ENCODE data around the gene TMEM14B.
"Not testable (repeated sequence)": the region's sequence is repeated elsewhere in the genome, so short reads cannot be mapped to it uniquely, and the experiment has no call there.

The TMEM14B gene

GRCh38 chr6:10747251-10747972 is at the start of gene TMEM14B:
TSS of gene TMEM14B (plus strand) at chr6:10747805. CDS start at chr6:10749246, 1,441 bp downstream.
- peak; percentile 95 to 98 for DNase-seq

- no peak for DNase-seq
Observed at GRCh38 chr6:10713962-10714361, 33.6 kb upstream of the TMEM14B start.

- no peak for DNase-seq
Observed at GRCh38 chr6:10719296-10719963, 28.2 kb upstream of the TMEM14B start.

GRCh38 chr6:10719964-10720264 is 27.7 kb upstream of the TMEM14B start:
- DNase-seq, result no peak

GRCh38 chr6:10720265-10720959 is 27.2 kb upstream of the TMEM14B start:
- DNase-seq, result no peak

GRCh38 chr6:10720960-10721849 is 26.4 kb upstream of the TMEM14B start:
- DNase-seq, result not testable (repeated sequence)

- no peak for DNase-seq
Observed at GRCh38 chr6:10721850-10722569, 25.6 kb upstream of the TMEM14B start.

GRCh38 chr6:10722570-10722819 is 25.1 kb upstream of the TMEM14B start:
- no peak for DNase-seq

- peak; percentile 93 to 94 for DNase-seq
Observed at GRCh38 chr6:10722820-10723566, 24.6 kb upstream of the TMEM14B start, which contains the start of gene TMEM14C. TSS of gene TMEM14C (plus strand) at chr6:10723070. CDS start at chr6:10724614, 1,544 bp downstream.

GRCh38 chr6:10723567-10723881 is 24.1 kb upstream of the TMEM14B start:
- no peak for DNase-seq

- DNase-seq, result no peak
Observed at GRCh38 chr6:10725044-10725443, 22.6 kb upstream of the TMEM14B start.

- DNase-seq, result no peak
Observed at GRCh38 chr6:10725716-10726115, 21.9 kb upstream of the TMEM14B start.

GRCh38 chr6:10730254-10730653 is 17.4 kb upstream of the TMEM14B start:
- DNase-seq, result no peak

GRCh38 chr6:10733151-10733715 is 14.4 kb upstream of the TMEM14B start:
- DNase-seq, result no peak

- no peak for DNase-seq
Observed at GRCh38 chr6:10733863-10734262, 13.7 kb upstream of the TMEM14B start.

- DNase-seq, result no peak
Observed at GRCh38 chr6:10736731-10737130, 10.9 kb upstream of the TMEM14B start.

GRCh38 chr6:10740061-10740460 is 7.5 kb upstream of the TMEM14B start:
- DNase-seq, result no peak

GRCh38 chr6:10741643-10742042 is 6.0 kb upstream of the TMEM14B start:
- DNase-seq, result not testable (repeated sequence)

- DNase-seq, result no peak
Observed at GRCh38 chr6:10742251-10742650, 5.4 kb upstream of the TMEM14B start.

- no peak for DNase-seq
Observed at GRCh38 chr6:10743515-10743914, 4.1 kb upstream of the TMEM14B start.

- DNase-seq, result no peak
Observed at GRCh38 chr6:10745116-10745515, 2.5 kb upstream of the TMEM14B start.

- DNase-seq, result no peak
Observed at GRCh38 chr6:10746915-10747250, 722 bp upstream of the TMEM14B start.
